ENCODE results near the gene EPN1.

DNA sequence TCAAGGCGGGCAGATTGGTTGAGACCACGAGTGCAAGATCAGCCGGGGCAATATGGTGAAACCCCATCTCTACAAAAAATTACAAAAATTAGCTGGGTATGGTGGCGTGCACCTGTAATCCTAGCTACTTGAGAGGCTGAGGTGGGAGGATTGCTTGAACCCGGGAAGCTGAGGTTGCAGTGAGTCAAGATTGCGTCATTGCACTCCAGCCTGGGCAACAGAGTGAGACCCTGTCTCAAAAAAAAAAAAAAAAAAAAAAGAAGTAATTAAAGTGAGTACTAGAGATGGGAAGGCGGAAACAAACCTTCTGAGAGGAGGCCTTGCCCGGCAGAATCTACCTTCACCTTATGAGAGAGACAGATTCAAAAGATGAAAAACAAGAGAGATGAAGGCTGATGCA, 48.5 kb downstream of the EPN1 start:
- TF ChIP-seq GATA3 (IDR thresholded peaks at IDR 0.05; ENCODE audit: low read depth, low read length) (no peak), GATA2 (IDR thresholded peaks at IDR 0.05; ENCODE audit: low read depth, low read length) (no peak)
